IMR-90 (cell line): ENCODE measurements around the gene HIVEP1. TPM values are rescaled to one million over a fixed set of nuclear protein-coding genes. Genes with fewer than 3 reads are reported as not detected.

Experiments used
- ATAC-seq: fragments of 200-7000 bp; cut with Tn5 transposase; 2 replicates; pipeline ENCODE4 v1.9.1; 2020; ENCODE audit warnings: low read depth, mild to moderate bottlenecking, moderate library complexity
- BruUV-seq: library from RNA; stranded (reverse); fragments of 400-500 nt; replicated peaks from 2 replicates; lab custom pipeline; 2021; lab: Mats Ljungman, UMichigan
- CTCF ChIA-PET: fragments of 300-600 bp; formaldehyde crosslinking; extraction: SDS; loops from one replicate; lab custom pipeline; 2021; ENCODE audit warnings: antibody characterized with exemption; lab: Yijun Ruan, JAX
- POLR2A ChIA-PET: fragments of 300-600 bp; sonication (Branson Sonifier 250); formaldehyde crosslinking; loops from one replicate; lab custom pipeline; 2022; ENCODE audit warnings: antibody characterized with exemption; ENCODE audit not compliant: unreplicated experiment; lab: Charles Lee
- DNase-seq: peaks from one replicate; pipeline ENCODE4 v3.0.0; 2013
- H2AFZ ChIP-seq: replicated peaks from 2 replicates; pipeline ENCODE3; 2013; ENCODE audit warnings: low read length, mild to moderate bottlenecking; ENCODE audit not compliant: poor library complexity
- H2AK5ac ChIP-seq: 2 replicates; pipeline ENCODE4 v1.6.1; 2013; ENCODE audit warnings: low read depth, low read length, inconsistent platforms
- H2AK9ac ChIP-seq: replicated peaks from 2 replicates; pipeline ENCODE3; 2013; ENCODE audit warnings: mild to moderate bottlenecking, low read depth, low read length, moderate library complexity; ENCODE audit not compliant: poor library complexity
- H2BK120ac ChIP-seq: 2 replicates; pipeline ENCODE4 v1.6.1; 2013; ENCODE audit warnings: low read depth, low read length, inconsistent platforms
- H2BK15ac ChIP-seq: 3 replicates; pipeline ENCODE4 v1.6.1; 2013; ENCODE audit warnings: low read depth, low read length, inconsistent platforms
- H2BK20ac ChIP-seq: 2 replicates; pipeline ENCODE4 v1.6.1; 2013; ENCODE audit warnings: low read depth, mild to moderate bottlenecking, inconsistent platforms, low read length, moderate library complexity
- H2BK5ac ChIP-seq: 2 replicates; pipeline ENCODE4 v1.6.1; 2013; ENCODE audit warnings: mild to moderate bottlenecking, low read depth, low read length, inconsistent platforms; ENCODE audit not compliant: poor library complexity, severe bottlenecking
- H3K14ac ChIP-seq: replicated peaks from 2 replicates; pipeline ENCODE4 v1.6.1; 2013; ENCODE audit warnings: low read depth, low read length, inconsistent platforms
- H3K18ac ChIP-seq: 2 replicates; pipeline ENCODE4 v1.6.1; 2013; ENCODE audit warnings: low read depth, low read length, control low read depth
- H3K23ac ChIP-seq: 2 replicates; pipeline ENCODE4 v1.6.1; 2013; ENCODE audit warnings: low read depth, low read length, inconsistent platforms
- H3K27ac ChIP-seq: 2 replicates; pipeline ENCODE4 v1.5.1; 2013; ENCODE audit warnings: mild to moderate bottlenecking, control low read depth, low read length; ENCODE audit not compliant: insufficient read depth
- H3K27me3 ChIP-seq: 2 replicates; pipeline ENCODE4 v1.6.1; 2013; ENCODE audit warnings: low read length; ENCODE audit not compliant: control insufficient read depth, insufficient read depth
- H3K36me3 ChIP-seq: 2 replicates; pipeline ENCODE4 v1.6.1; 2013; ENCODE audit warnings: low read length, mixed read lengths; ENCODE audit not compliant: control insufficient read depth, insufficient read depth
- H3K4ac ChIP-seq: 2 replicates; pipeline ENCODE4 v1.6.1; 2013; ENCODE audit warnings: low read depth, low read length, inconsistent platforms
- H3K4me1 ChIP-seq: 2 replicates; pipeline ENCODE4 v1.6.1; 2013; ENCODE audit warnings: low read length, mixed read lengths; ENCODE audit not compliant: control insufficient read depth, insufficient read depth
- H3K4me2 ChIP-seq: 2 replicates; pipeline ENCODE4 v1.6.1; 2013; ENCODE audit warnings: low read depth, mild to moderate bottlenecking, control low read depth, low read length, moderate library complexity
- H3K4me3 ChIP-seq: 2 replicates; pipeline ENCODE4 v1.5.1; 2013; ENCODE audit warnings: low read depth, mild to moderate bottlenecking, control low read depth, low read length, moderate library complexity; ENCODE audit not compliant: insufficient read depth
- H3K56ac ChIP-seq: 2 replicates; pipeline ENCODE4 v1.6.1; 2013; ENCODE audit warnings: low read length, inconsistent platforms; ENCODE audit not compliant: insufficient read depth; ENCODE audit errors: extremely low read depth
- H3K79me1 ChIP-seq, 2 experiments: 2 replicates each; pipeline ENCODE4 v1.6.1; 2013; ENCODE audit warnings: low read length in 2 of 2, inconsistent platforms in 1 of 2, low read depth in 1 of 2
- H3K9ac ChIP-seq: 2 replicates; pipeline ENCODE4 v1.6.1; 2013; ENCODE audit warnings: low read depth, low read length, control low read depth
- H3K9me1 ChIP-seq: 2 replicates; pipeline ENCODE4 v1.6.1; 2013; ENCODE audit warnings: low read length, inconsistent platforms; ENCODE audit not compliant: insufficient read depth
- H3K9me3 ChIP-seq: 2 replicates; pipeline ENCODE4 v1.6.1; 2013; ENCODE audit warnings: low read length; ENCODE audit not compliant: control insufficient read depth, insufficient read depth
- H4K20me1 ChIP-seq: 2 replicates; pipeline ENCODE4 v1.6.1; 2013; ENCODE audit warnings: low read length, inconsistent platforms; ENCODE audit not compliant: insufficient read depth
- H4K5ac ChIP-seq: 2 replicates; pipeline ENCODE4 v1.6.1; 2013; ENCODE audit warnings: mild to moderate bottlenecking, low read depth, low read length, control low read depth
- H4K8ac ChIP-seq, 2 experiments: 2 replicates each; pipeline ENCODE4 v1.6.1; 2013; ENCODE audit warnings: low read depth in 2 of 2, low read length in 2 of 2, control low read depth in 1 of 2, inconsistent platforms in 1 of 2
- H4K91ac ChIP-seq: 2 replicates; pipeline ENCODE4 v1.6.1; 2013; ENCODE audit warnings: low read depth, low read length, inconsistent platforms; ENCODE audit not compliant: insufficient read depth
- BHLHE40 ChIP-seq: fragments of 150-350 bp; IDR thresholded peaks from 2 replicates; pipeline ENCODE4 v1.6.1; 2016; ENCODE audit warnings: mild to moderate bottlenecking, low read depth, low read length
- CEBPB ChIP-seq: IDR thresholded peaks from 2 replicates; pipeline ENCODE4 v1.6.1; 2012; ENCODE audit warnings: low read depth, low read length, improper control_type of control experiment
- CHD1 ChIP-seq: IDR thresholded peaks from 2 replicates; pipeline ENCODE4 v1.6.1; 2012; ENCODE audit warnings: low read depth, low read length, improper control_type of control experiment
- FOS ChIP-seq: fragments of 150-350 bp; IDR thresholded peaks from 2 replicates; pipeline ENCODE4 v1.6.1; 2016; ENCODE audit warnings: low read depth, low read length
- MAFK ChIP-seq: IDR thresholded peaks from 2 replicates; pipeline ENCODE4 v1.6.1; 2012; ENCODE audit warnings: low read depth, low read length, improper control_type of control experiment
- MAZ ChIP-seq: IDR thresholded peaks from 2 replicates; pipeline ENCODE4 v1.6.1; 2012; ENCODE audit warnings: low read depth, mild to moderate bottlenecking, low read length, improper control_type of control experiment, moderate library complexity, borderline replicate concordance
- MXI1 ChIP-seq: IDR thresholded peaks from 2 replicates; pipeline ENCODE4 v1.6.1; 2012; ENCODE audit warnings: low read depth, mild to moderate bottlenecking, low read length, moderate library complexity, borderline replicate concordance
- NFE2L2 ChIP-seq: fragments of 150-350 bp; IDR thresholded peaks from 2 replicates; pipeline ENCODE4 v1.6.1; 2016; ENCODE audit warnings: low read depth, mild to moderate bottlenecking, low read length
- POLR2A ChIP-seq: IDR thresholded peaks from 2 replicates; pipeline ENCODE4 v1.6.1; 2012; ENCODE audit warnings: mild to moderate bottlenecking, low read depth, low read length
- RAD21 ChIP-seq: IDR thresholded peaks from 2 replicates; pipeline ENCODE4 v1.6.1; 2012; ENCODE audit warnings: low read length, improper control_type of control experiment
- RCOR1 ChIP-seq: IDR thresholded peaks from 2 replicates; pipeline ENCODE4 v1.6.1; 2012; ENCODE audit warnings: mild to moderate bottlenecking, low read length, improper control_type of control experiment; ENCODE audit not compliant: insufficient replicate concordance
- RFX5 ChIP-seq: IDR thresholded peaks from 2 replicates; pipeline ENCODE4 v1.8.0; 2012; ENCODE audit warnings: low read depth, mild to moderate bottlenecking, low read length, moderate library complexity
- SMC3 ChIP-seq: fragments of 150-350 bp; IDR thresholded peaks from 2 replicates; pipeline ENCODE4 v1.6.1; 2016; ENCODE audit warnings: low read depth, mild to moderate bottlenecking, antibody characterized with exemption, low read length, moderate library complexity
- WGBS, 2 experiments: methylation state at CpG; one replicate each; pipeline versions ENCODE4 v1.1.5 to v1.1.7; 2013; ENCODE audit warnings: missing lambda C conversion rate in 2 of 2; ENCODE audit not compliant: insufficient read length in 1 of 2; ENCODE audit errors: extremely low coverage in 2 of 2; 5-methylcytosine and 5-hydroxymethylcytosine counted together
- dilution Hi-C: fragments of 300-500 bp; cut with HindIII; formaldehyde crosslinking; loops from one replicate; pipeline ENCODE4 v1.14.3; 2018; ENCODE audit warnings: low sequenced_read_pairs; ENCODE audit not compliant: unreplicated experiment
- in situ Hi-C: fragments of 300-500 bp; cut with MboI; formaldehyde crosslinking; loops from 3 replicates; pipeline ENCODE4 v1.14.3; 2019; ENCODE audit warnings: low sequenced_read_pairs, inconsistent platforms, mixed read lengths
- intact Hi-C: fragments of 100-400 bp; cut with micrococcal nuclease; formaldehyde crosslinking; loops from 2 replicates; pipeline ENCODE4 v1.10.0; 2022
- polyA plus RNA-seq, 3 experiments: library from polyadenylated mRNA; depleted of rRNA; stranded (reverse); fragments of >200 nt; gene quantifications; 2 replicates each; pipeline ENCODE4 v1.2.3, GENCODE V29; 2012; ENCODE audit warnings: low replicate concordance in 1 of 3
- total RNA-seq: library from RNA; depleted of rRNA; stranded (reverse); fragments of >200 nt; gene quantifications from 2 replicates; pipeline ENCODE4 v1.2.3, GENCODE V29; 2012
- TF ChIP-seq, protein P1 (sequence below): fragments of 150-350 bp; IDR thresholded peaks from 2 replicates; pipeline ENCODE4 v1.6.1; 2016; ENCODE audit warnings: low read depth, mild to moderate bottlenecking, low read length, moderate library complexity, borderline replicate concordance
- TF ChIP-seq, protein P2 (sequence below): fragments of 150-350 bp; IDR thresholded peaks from 2 replicates; pipeline ENCODE4 v1.6.1; 2017; ENCODE audit warnings: mild to moderate bottlenecking, antibody characterized with exemption, low read length, low read depth
- TF ChIP-seq, protein P3 (sequence below): conservative IDR thresholded peaks from 2 replicates; pipeline ENCODE4 v1.5.1; 2012; ENCODE audit warnings: mild to moderate bottlenecking, low read depth, low read length, improper control_type of control experiment

Gene HIVEP1
- total and polyA plus RNA-seq, 2 of the 4 experiments (the other 2 are of a cell fraction) = 13.0 to 17.2 TPM

DNA sequence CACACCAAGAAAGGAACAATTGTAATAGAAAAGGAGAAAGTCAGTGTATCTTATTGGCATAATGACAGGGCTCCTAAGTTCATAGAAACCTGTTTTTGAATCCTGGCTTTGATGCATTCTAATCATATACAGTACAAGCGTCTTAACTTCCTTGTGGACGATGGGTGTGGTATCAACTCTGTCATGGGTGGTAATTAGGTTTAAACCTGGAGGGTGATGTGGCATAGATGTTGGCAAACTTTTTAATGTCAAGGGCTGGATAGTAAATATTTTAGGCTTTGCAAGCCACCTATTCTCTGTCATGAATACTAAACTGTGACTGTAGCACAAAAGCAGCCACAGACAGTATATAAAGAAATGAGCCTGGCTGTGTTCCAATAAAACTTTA, 139.3 kb downstream of the HIVEP1 start:
- H3K4me2 ChIP-seq = no peak overlapping the region
- H4K20me1 ChIP-seq = no peaks in the 10 kb centered on the region
- no peak overlapping the region for H4K8ac ChIP-seq
- intact Hi-C loops = no loop called here
- H3K23ac ChIP-seq = no peak overlapping the region
- in situ Hi-C loops = no loop called here
- H3K4me1 ChIP-seq = peaks cover 12% of the 10 kb centered on the region
- no peak overlapping the region for H3K14ac ChIP-seq
- no peaks in the 10 kb centered on the region for H3K9me3 ChIP-seq
- no peaks in the 10 kb centered on the region for H3K27me3 ChIP-seq
- no peak overlapping the region for H3K56ac ChIP-seq
- H3K27ac ChIP-seq = no peak overlapping the region
- ATAC-seq = no peak
- H2AFZ ChIP-seq = no peak overlapping the region
- H3K9ac ChIP-seq = no peak overlapping the region
- TF ChIP-seq FOS (no peak), MAZ (no peak), MXI1 (no peak), NFE2L2 (no peak), POLR2A (no peak), SMC3 (no peak), RAD21 (no peak), CHD1 (no peak), RCOR1 (no peak), MAFK (no peak), RFX5 (no peak), BHLHE40 (no peak), CEBPB (no peak)
- TF ChIP-seq, protein P1, sequence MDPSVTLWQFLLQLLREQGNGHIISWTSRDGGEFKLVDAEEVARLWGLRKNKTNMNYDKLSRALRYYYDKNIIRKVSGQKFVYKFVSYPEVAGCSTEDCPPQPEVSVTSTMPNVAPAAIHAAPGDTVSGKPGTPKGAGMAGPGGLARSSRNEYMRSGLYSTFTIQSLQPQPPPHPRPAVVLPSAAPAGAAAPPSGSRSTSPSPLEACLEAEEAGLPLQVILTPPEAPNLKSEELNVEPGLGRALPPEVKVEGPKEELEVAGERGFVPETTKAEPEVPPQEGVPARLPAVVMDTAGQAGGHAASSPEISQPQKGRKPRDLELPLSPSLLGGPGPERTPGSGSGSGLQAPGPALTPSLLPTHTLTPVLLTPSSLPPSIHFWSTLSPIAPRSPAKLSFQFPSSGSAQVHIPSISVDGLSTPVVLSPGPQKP = no peak
- TF ChIP-seq, protein P2, sequence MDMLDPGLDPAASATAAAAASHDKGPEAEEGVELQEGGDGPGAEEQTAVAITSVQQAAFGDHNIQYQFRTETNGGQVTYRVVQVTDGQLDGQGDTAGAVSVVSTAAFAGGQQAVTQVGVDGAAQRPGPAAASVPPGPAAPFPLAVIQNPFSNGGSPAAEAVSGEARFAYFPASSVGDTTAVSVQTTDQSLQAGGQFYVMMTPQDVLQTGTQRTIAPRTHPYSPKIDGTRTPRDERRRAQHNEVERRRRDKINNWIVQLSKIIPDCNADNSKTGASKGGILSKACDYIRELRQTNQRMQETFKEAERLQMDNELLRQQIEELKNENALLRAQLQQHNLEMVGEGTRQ = no peak
- TF ChIP-seq, protein P3, sequence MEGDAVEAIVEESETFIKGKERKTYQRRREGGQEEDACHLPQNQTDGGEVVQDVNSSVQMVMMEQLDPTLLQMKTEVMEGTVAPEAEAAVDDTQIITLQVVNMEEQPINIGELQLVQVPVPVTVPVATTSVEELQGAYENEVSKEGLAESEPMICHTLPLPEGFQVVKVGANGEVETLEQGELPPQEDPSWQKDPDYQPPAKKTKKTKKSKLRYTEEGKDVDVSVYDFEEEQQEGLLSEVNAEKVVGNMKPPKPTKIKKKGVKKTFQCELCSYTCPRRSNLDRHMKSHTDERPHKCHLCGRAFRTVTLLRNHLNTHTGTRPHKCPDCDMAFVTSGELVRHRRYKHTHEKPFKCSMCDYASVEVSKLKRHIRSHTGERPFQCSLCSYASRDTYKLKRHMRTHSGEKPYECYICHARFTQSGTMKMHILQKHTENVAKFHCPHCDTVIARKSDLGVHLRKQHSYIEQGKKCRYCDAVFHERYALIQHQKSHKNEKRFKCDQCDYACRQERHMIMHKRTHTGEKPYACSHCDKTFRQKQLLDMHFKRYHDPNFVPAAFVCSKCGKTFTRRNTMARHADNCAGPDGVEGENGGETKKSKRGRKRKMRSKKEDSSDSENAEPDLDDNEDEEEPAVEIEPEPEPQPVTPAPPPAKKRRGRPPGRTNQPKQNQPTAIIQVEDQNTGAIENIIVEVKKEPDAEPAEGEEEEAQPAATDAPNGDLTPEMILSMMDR = no peak
- H2BK120ac ChIP-seq = no peak overlapping the region
- dilution Hi-C loops = no loop called here
- no TSS peak for BruUV-seq
- no peak overlapping the region for H3K18ac ChIP-seq
- no peak overlapping the region for H2BK15ac ChIP-seq
- POLR2A ChIA-PET = no interaction called here
- H3K9me1 ChIP-seq = peaks cover 13% of the 10 kb centered on the region
- H3K4ac ChIP-seq = no peak overlapping the region
- H3K4me3 ChIP-seq = no peak overlapping the region
- no peak overlapping the region for H4K5ac ChIP-seq
- H2BK20ac ChIP-seq = no peak overlapping the region
- WGBS, 2 experiments = no CpG with 5 or more reads among the region's 2 CpGs
- H3K79me1 ChIP-seq = peaks cover 3 to 20% of the 10 kb centered on the region in 2 experiments; a peak in 3 of 4 replicates
- H4K91ac ChIP-seq = no peak overlapping the region
- no peak overlapping the region for H2AK9ac ChIP-seq
- H2BK5ac ChIP-seq = no peak overlapping the region
- CTCF ChIA-PET = no interaction called here
- H3K36me3 ChIP-seq = no peaks in the 10 kb centered on the region; the same call in 1 of the 2 replicates
- H2AK5ac ChIP-seq = no peak overlapping the region
- DNase-seq = no peak
